Anterior cingulate cortex (tissue), 58 donors: ENCODE results near the gene DEK.
A peak's percentile ranks its signal among the peaks of the same experiment; 100 is the strongest.
"Not testable (repeated sequence)": the region's sequence is repeated elsewhere in the genome, so short reads cannot be mapped to it uniquely, and the experiment has no call there.

Source experiments
- DNase-seq, 58 donors: peaks; one replicate each; lab custom pipeline; 2025; lab: John Stamatoyannopoulos, UW

Gene DEK, protein sequence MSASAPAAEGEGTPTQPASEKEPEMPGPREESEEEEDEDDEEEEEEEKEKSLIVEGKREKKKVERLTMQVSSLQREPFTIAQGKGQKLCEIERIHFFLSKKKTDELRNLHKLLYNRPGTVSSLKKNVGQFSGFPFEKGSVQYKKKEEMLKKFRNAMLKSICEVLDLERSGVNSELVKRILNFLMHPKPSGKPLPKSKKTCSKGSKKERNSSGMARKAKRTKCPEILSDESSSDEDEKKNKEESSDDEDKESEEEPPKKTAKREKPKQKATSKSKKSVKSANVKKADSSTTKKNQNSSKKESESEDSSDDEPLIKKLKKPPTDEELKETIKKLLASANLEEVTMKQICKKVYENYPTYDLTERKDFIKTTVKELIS

GRCh38 chr6:18264219-18264922 lies at the start of gene DEK:
TSS of gene DEK (minus strand) at chr6:18264530. CDS start at chr6:18263987, 543 bp downstream.
- DNase-seq = peak; percentile 17 to 99 (median 89)

DNA sequence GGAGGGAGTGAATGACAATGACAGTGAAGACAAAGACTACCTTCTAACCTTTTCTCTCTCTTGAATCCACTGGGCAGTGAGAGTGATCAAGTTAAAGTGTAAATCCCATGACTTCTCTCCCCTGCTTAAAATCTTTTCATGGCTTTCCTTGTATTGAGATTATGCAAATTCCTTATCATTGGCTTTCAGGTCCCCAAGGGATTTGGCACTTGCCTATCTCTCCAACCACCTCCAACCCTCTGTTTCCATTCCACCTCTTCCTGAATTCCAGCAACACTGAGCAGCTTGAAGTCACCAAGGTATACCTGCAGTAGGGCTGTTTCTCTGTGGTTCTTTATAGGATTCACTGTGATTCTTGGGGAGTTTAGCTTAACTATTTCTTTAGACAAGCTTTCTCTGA lies 48.0 kb upstream of the DEK start:
- DNase-seq = no peak

GRCh38 chr6:18310010-18310409 lies 45.7 kb upstream of the DEK start:
- not testable (repeated sequence) for DNase-seq

DNA sequence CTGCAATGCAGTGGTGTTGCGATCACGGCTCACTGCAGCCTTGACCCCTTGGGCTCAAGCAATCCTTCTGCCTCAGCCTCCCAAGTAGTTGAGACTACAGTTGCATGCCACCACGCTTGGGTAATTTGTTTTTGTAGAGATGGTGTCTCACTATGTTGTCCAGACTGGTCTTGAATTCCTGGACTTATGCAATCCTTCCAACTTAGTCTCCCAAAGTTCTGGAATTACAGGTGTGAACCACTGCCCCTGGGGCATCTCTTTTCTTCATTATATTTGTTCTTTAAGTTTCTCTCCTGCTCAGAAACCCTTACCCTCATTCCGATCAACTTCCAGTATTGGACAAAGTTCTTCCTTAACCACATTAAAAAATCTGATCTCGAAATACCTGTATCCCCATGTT lies 44.7 kb upstream of the DEK start:
- no peak for DNase-seq

DNA sequence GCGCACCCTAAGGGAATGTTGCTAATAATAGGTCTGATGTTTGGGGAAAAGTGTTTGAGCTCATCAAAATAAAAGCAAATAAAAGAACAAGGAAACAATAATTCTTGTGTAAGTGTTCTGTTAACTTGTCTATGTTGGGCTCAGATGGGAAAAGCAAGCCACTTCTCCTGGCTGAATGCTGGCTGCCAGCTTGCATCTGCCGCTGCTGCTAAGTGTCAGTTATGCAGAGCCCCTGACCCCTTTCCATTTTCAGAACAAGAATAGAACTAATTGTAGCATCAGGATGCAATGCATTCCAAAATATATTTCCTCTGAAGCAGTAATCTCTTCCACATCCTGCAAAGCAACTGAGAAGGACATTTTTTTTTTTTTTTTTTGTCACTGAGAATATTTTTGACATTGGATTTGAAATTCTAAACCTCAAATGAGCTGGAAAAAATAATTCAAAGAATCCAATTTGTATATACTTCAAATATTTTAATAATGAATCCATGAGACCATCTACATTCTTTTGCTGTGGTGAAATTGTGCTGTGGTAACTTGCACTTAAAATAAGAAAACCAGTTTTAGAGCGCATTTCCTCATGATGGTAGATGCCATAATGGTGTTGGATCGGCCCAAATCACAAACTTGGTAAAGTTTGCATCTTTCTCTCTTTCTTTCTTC lies 43.9 kb upstream of the DEK start:
- DNase-seq = no peak

DNA sequence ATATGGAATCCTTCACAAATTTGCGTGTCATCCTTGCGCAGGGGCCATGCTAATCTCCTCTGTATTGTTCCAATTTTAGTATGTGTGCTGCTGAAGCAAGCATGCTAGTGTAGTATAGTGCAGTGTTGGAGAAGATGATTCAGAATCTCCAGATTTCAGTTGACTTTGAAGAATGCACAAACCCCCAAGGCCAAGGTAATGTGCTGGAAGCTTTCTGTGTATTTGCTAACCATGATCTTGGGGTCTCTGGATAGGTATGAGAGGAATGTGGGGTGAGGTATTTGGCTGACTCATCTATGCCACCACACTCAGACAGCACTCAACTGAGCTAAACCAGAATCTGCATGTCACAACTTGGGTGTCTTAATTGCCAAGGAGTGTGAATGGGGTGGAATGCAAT lies 42.6 kb upstream of the DEK start:
- DNase-seq = no peak

DNA sequence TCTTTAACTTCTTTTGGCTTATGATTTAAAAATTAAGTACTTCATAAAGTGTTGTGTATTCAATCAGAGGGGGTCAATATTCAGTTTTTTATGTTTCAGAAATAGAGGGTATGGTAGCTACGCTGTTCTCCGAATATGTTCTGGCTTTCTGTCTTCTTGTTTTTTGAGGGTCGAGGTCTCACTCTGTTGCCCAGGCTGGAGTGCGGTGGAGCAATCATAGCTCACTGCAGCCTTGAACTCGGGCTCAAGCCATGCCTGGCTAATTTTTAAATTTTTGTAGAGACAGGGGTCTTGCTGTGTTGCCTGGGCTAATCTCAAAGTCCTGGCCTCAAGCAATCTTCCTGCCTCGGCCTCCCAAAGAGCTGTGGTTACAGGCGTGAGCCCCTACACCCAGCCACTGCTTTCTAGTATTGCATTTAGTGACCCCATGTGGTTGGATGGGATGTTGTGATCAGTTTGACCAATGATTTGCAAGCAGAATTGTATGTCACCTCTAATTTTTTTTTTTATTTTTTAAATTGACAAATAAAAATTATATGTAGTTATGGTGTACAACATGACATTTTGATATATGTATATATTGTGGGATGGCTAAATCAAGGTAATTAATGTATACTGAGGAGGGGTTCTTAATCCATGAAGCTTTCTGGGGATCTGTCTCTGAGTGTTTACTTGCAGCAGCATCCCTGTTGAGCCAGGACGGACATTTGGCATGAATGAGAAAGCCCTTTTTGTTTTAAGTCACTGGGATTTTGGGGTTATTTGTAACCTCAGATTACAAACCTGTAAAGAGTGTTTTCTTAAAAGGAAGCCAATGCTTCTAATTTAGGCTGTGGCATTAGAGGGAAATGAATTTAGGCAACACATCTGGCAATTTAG lies 38.5 kb upstream of the DEK start:
- DNase-seq = no peak

- DNase-seq = no peak
These were observed 29.0 kb upstream of the DEK start for GRCh38 chr6:18293076-18293904.

GRCh38 chr6:18289283-18289682 lies 25.0 kb upstream of the DEK start:
- no peak for DNase-seq

DNA sequence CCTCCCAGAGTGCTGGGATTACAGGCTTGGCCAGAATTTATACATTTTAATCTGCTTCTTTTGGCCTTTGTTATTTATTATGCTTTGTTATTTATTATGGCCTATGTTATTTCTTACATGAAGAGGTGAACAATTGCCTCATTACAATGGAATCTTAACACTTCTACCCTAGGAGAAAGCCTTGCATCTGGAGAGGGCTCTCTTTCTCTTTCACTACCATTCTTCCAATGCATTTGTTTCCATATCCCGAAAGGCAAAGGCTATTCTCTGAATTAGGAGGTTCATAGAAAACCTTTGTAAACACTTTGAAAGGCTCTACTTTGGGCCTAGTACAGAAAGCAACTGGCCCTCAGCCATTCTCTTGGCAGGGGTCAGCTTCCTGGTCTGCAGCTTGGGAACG lies 19.9 kb upstream of the DEK start:
- DNase-seq = peak in 1 of 58 donors; percentile 4

DNA sequence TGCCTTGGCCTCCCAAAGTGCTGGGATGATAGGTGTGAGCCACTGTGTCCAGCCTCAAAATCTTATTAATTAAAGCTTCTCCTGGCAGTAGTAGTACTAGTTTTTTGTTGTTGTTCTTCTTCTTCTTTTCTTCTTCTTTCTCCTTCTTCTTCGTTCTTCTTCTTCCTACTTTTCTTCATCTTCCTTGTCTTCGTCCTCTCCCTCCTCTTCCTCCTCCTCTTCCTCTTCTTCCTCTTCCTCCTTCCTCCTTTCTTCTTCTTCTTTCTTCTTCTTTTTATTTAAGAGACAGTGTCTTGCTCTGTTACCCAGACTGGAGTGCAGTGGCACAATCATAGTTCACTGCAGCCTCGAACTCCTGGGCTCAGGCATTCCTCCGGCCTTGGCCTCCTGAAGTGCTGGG lies 17.2 kb upstream of the DEK start:
- no peak for DNase-seq

GRCh38 chr6:18280084-18280483 lies 15.8 kb upstream of the DEK start:
- DNase-seq = no peak

GRCh38 chr6:18279422-18279821 lies 15.1 kb upstream of the DEK start:
- no peak for DNase-seq

- peak in 2 of 58 donors; percentile 3 to 7 for DNase-seq
These were observed 13.1 kb upstream of the DEK start for GRCh38 chr6:18277237-18278006.

GRCh38 chr6:18276610-18277236 lies 12.4 kb upstream of the DEK start:
- DNase-seq = no peak

- DNase-seq = no peak
These were observed 5.9 kb upstream of the DEK start for GRCh38 chr6:18270216-18270615.

- DNase-seq = no peak
These were observed 5.4 kb upstream of the DEK start for GRCh38 chr6:18269717-18270116.

- DNase-seq = no peak
These were observed 4.9 kb upstream of the DEK start for GRCh38 chr6:18269253-18269652.
